ENCODE data around the gene NPTN.
"Not testable (repeated sequence)": the region's sequence is repeated elsewhere in the genome, so short reads cannot be mapped to it uniquely, and the experiment has no call there.

Gene NPTN

GRCh38 chr15:73570355-73571032, 62.7 kb downstream of the NPTN start:
- DNase-seq, result no peak

- DNase-seq, result no peak
These were observed 63.8 kb downstream of the NPTN start for GRCh38 chr15:73569361-73569760.

GRCh38 chr15:73568564-73569280, 64.5 kb downstream of the NPTN start:
- DNase-seq, result no peak

GRCh38 chr15:73567020-73567419, 66.2 kb downstream of the NPTN start:
- DNase-seq, result no peak

GRCh38 chr15:73564255-73564654, 68.9 kb downstream of the NPTN start:
- DNase-seq, result no peak

GRCh38 chr15:73560501-73561117, 72.6 kb downstream of the NPTN start:
- DNase-seq, result peak; percentile 60 to 89 (median 73)

GRCh38 chr15:73558529-73558928, 74.7 kb downstream of the NPTN start:
- DNase-seq, result no peak

- no peak for DNase-seq
These were observed 78.1 kb downstream of the NPTN start for GRCh38 chr15:73555080-73555479.

GRCh38 chr15:73550190-73550589, 83.0 kb downstream of the NPTN start:
- no peak for DNase-seq

GRCh38 chr15:73548925-73549324, 84.3 kb downstream of the NPTN start:
- not testable (repeated sequence) for DNase-seq

- no peak for DNase-seq
These were observed 91.7 kb downstream of the NPTN start for GRCh38 chr15:73541479-73541878.

GRCh38 chr15:73540161-73540560, 93.0 kb downstream of the NPTN start:
- no peak for DNase-seq

GRCh38 chr15:73539212-73540128, 93.7 kb downstream of the NPTN start:
- DNase-seq, result no peak

- no peak for DNase-seq
These were observed 94.5 kb downstream of the NPTN start for GRCh38 chr15:73538563-73539211.

GRCh38 chr15:73538123-73538522, 95.1 kb downstream of the NPTN start:
- DNase-seq, result no peak

GRCh38 chr15:73530649-73531048, 102.5 kb downstream of the NPTN start:
- DNase-seq, result no peak

GRCh38 chr15:73527598-73527997, 105.6 kb downstream of the NPTN start:
- no peak for DNase-seq

- DNase-seq, result no peak
These were observed 108.3 kb downstream of the NPTN start for GRCh38 chr15:73524919-73525318.

GRCh38 chr15:73522011-73522410, 111.2 kb downstream of the NPTN start:
- DNase-seq, result no peak

- DNase-seq, result peak in 1 of 3 experiments; percentile 43
These were observed 114.1 kb downstream of the NPTN start for GRCh38 chr15:73518876-73519733.

GRCh38 chr15:73518180-73518862, 114.9 kb downstream of the NPTN start:
- DNase-seq, result peak in 2 of 3 experiments; percentile 12 to 69
